Measurements from ENCODE around the gene OXA1L. TPM values are rescaled to one million over a fixed set of nuclear protein-coding genes. Genes with fewer than 3 reads are reported as not detected.

The OXA1L gene
- total RNA-seq, 1 donor from 2014 or later, result 121 TPM

GRCh38 chr14:22821193-22822015 is 54.9 kb downstream of the OXA1L start:
- Mint-ChIP-seq H3K27ac (ENCODE audit: unreplicated experiment) (no peak overlapping the region), H3K27me3 (ENCODE audit: low read depth) (peaks cover 35% of the 10 kb centered on the region), H3K4me3 (peak overlapping the region; percentile 31), H3K4me1 (peaks cover 28% of the 10 kb centered on the region), H3K36me3 (ENCODE audit: low read depth) (no peaks in the 10 kb centered on the region), H3K9me3 (no peaks in the 10 kb centered on the region)
- TF ChIP-seq CTCF (conservative IDR thresholded peaks at IDR 0.05), result no peak
- DNase-seq (ENCODE audit: low read depth, low spot score), result no peak

GRCh38 chr14:22822016-22822570 is 55.6 kb downstream of the OXA1L start:
- Mint-ChIP-seq H3K9me3 (no peaks in the 10 kb centered on the region), H3K27ac (ENCODE audit: unreplicated experiment) (no peak overlapping the region), H3K4me3 (peak overlapping the region; percentile 88), H3K36me3 (ENCODE audit: low read depth) (no peaks in the 10 kb centered on the region), H3K27me3 (ENCODE audit: low read depth) (peaks cover 35% of the 10 kb centered on the region), H3K4me1 (peaks cover 28% of the 10 kb centered on the region)
- no peak for DNase-seq (ENCODE audit: low read depth, low spot score)
- TF ChIP-seq CTCF (conservative IDR thresholded peaks at IDR 0.05), result no peak

Other genes with a start within 250 kb of the OXA1L start
- gene DAD1, start 177.5 kb upstream of the OXA1L start, total RNA-seq, result 151 and 155 TPM in 2 replicates
- gene ABHD4, start 168.4 kb upstream of the OXA1L start, total RNA-seq, result 11.2 and 11.6 TPM in 2 replicates
- not detected in 2 replicates for gene OR6J1, start 122.3 kb upstream of the OXA1L start, total RNA-seq
- 0.54 and 0.64 TPM in 2 replicates for gene SLC7A7, start 48.7 kb downstream of the OXA1L start, total RNA-seq
- gene MRPL52, start 63.2 kb downstream of the OXA1L start, total RNA-seq, result 117 and 137 TPM in 2 replicates
- gene MMP14, start 69.9 kb downstream of the OXA1L start, total RNA-seq, result 63.2 and 68.6 TPM in 2 replicates
- 14.3 and 16.3 TPM in 2 replicates for gene LRP10, start 105.1 kb downstream of the OXA1L start, total RNA-seq
- 3.0 and 3.6 TPM in 2 replicates for gene REM2, start 116.5 kb downstream of the OXA1L start, total RNA-seq
- 103 and 110 TPM in 2 replicates for gene RBM23, start 152.5 kb downstream of the OXA1L start, total RNA-seq
- 134 and 136 TPM in 2 replicates for gene PRMT5, start 162.7 kb downstream of the OXA1L start, total RNA-seq
- gene HAUS4, start 190.4 kb downstream of the OXA1L start, total RNA-seq, result 58.7 and 62.7 TPM in 2 replicates
- 32.8 and 33.1 TPM in 2 replicates for gene AJUBA, start 215.9 kb downstream of the OXA1L start, total RNA-seq
- 11.5 and 13.6 TPM in 2 replicates for gene C14orf93, start 243.5 kb downstream of the OXA1L start, total RNA-seq